HepG2 (cell line): ENCODE data around the gene PDE2A. TPM values are rescaled to one million over a fixed set of nuclear protein-coding genes. Genes with fewer than 3 reads are reported as not detected.

ENCODE experiments used
- ATAC-seq: fragments of 200-7000 bp; cut with Tn5 transposase; 3 replicates; pipeline ENCODE4 v1.9.1; 2020; ENCODE audit warnings: mild to moderate bottlenecking, moderate library complexity
- BruUV-seq: library from RNA; stranded (reverse); fragments of 400-500 nt; replicated peaks from 2 replicates; lab custom pipeline; 2021; lab: Mats Ljungman, UMichigan
- CTCF ChIA-PET: fragments of 300-600 bp; formaldehyde crosslinking; extraction: SDS; loops from one replicate; lab custom pipeline; 2021; ENCODE audit warnings: low total read pairs, inconsistent platforms, low intra/inter-chr PET ratio; lab: Yijun Ruan, JAX
- POLR2A ChIA-PET: fragments of 350-600 bp; sonication (Branson Sonifier 250); formaldehyde crosslinking; loops from one replicate; lab custom pipeline; 2020; ENCODE audit warnings: antibody characterized with exemption, inconsistent platforms; lab: Yijun Ruan, JAX
- DNase-seq: peaks from one replicate; pipeline ENCODE4 v3.0.0-alpha.2; 2015; ENCODE audit warnings: low spot score
- FAIRE-seq: peaks from 3 replicates; lab custom pipeline; 2011; peaks lifted over from hg19 to GRCh38; lab: Jason Lieb, UNC
- H2AFZ ChIP-seq: one replicate; pipeline ENCODE4 v1.6.1; 2011; ENCODE audit warnings: low read length, inconsistent platforms
- H3K27ac ChIP-seq: fragments of 300-600 bp; 3 replicates; pipeline ENCODE4 v1.8.0; 2011; ENCODE audit warnings: mixed run types, mild to moderate bottlenecking, mixed read lengths, low read length, inconsistent platforms; ENCODE audit not compliant: insufficient read depth; ENCODE audit errors: extremely low read length
- H3K27me3 ChIP-seq, 2 experiments: fragments of 200-600 bp in 1 of 2; 2 replicates in 1 of 2; 3 replicates in 1 of 2; pipeline versions ENCODE4 v1.6.0 to v1.8.0; 2011; ENCODE audit warnings: low read length in 2 of 2, mild to moderate bottlenecking in 2 of 2, moderate library complexity in 2 of 2, inconsistent platforms in 1 of 2; ENCODE audit not compliant: insufficient read depth in 2 of 2, control insufficient read depth in 1 of 2
- H3K36me3 ChIP-seq, 2 experiments: fragments of 200-600 bp in 1 of 2; replicated peaks in 1 of 2; 2 replicates in 1 of 2; 3 replicates in 1 of 2; pipeline versions ENCODE4 v1.5.1 to v1.8.0; 2011; ENCODE audit warnings: low read length in 2 of 2, inconsistent platforms in 1 of 2; ENCODE audit not compliant: insufficient read depth in 2 of 2, control insufficient read depth in 1 of 2
- H3K4me1 ChIP-seq: 2 replicates; pipeline ENCODE4 v1.5.1; 2012; ENCODE audit warnings: low read length, inconsistent platforms; ENCODE audit not compliant: insufficient read depth
- H3K4me2 ChIP-seq: 2 replicates; pipeline ENCODE4 v1.6.0; 2011; ENCODE audit warnings: low read depth, low read length, inconsistent platforms
- H3K4me3 ChIP-seq, 3 experiments: fragments of 200-600 bp in 1 of 3; sonication (generic), shearing (Covaris generic) in 1 of 3; replicated peaks in 1 of 3; 2 replicates each; pipeline ENCODE4 v1.5.1; 2011 to 2016; ENCODE audit warnings: low read length in 3 of 3, inconsistent platforms in 2 of 3, low read depth in 2 of 3, mild to moderate bottlenecking in 2 of 3, control low read depth in 1 of 3, mixed read lengths in 1 of 3; ENCODE audit not compliant: insufficient read depth in 1 of 3
- H3K79me2 ChIP-seq: one replicate; pipeline ENCODE4 v1.6.1; 2011; ENCODE audit warnings: low read length, inconsistent platforms; ENCODE audit not compliant: insufficient read depth
- H3K9ac ChIP-seq: 2 replicates; pipeline ENCODE4 v1.6.0; 2011; ENCODE audit warnings: mild to moderate bottlenecking, low read depth, low read length, inconsistent platforms; ENCODE audit not compliant: insufficient read depth
- H3K9me3 ChIP-seq: 2 replicates; pipeline ENCODE4 v1.5.1; 2012; ENCODE audit warnings: mild to moderate bottlenecking, low read length
- H4K20me1 ChIP-seq: 2 replicates; pipeline ENCODE4 v1.6.0; 2011; ENCODE audit warnings: inconsistent platforms, mild to moderate bottlenecking, low read length, moderate library complexity; ENCODE audit not compliant: insufficient read depth
- HNRNPK ChIP-seq: fragments of 200-400 bp; formaldehyde crosslinking; IDR thresholded peaks from 2 replicates; pipeline ENCODE4 v1.6.1; 2018; ENCODE audit warnings: low read length, low read depth, moderate library complexity, mild to moderate bottlenecking; ENCODE audit not compliant: poor library complexity, severe bottlenecking
- MIER2 ChIP-seq: IDR thresholded peaks from 2 replicates; pipeline ENCODE4 v1.6.1; 2016; ENCODE audit warnings: missing biosample characterization, missing genetic modification reagents
- PCBP1 ChIP-seq: fragments of 200-400 bp; formaldehyde crosslinking; IDR thresholded peaks from 2 replicates; pipeline ENCODE4 v1.6.1; 2017; ENCODE audit warnings: mild to moderate bottlenecking, low read depth, low read length, borderline replicate concordance
- RARA ChIP-seq: IDR thresholded peaks from 2 replicates; pipeline ENCODE4 v1.6.1; 2016; ENCODE audit warnings: missing genetic modification reagents, missing compliant biosample characterization
- SRY ChIP-seq: sonication (generic); formaldehyde crosslinking; IDR thresholded peaks from 2 replicates; pipeline ENCODE4 v1.8.0; 2022; ENCODE audit warnings: mild to moderate bottlenecking, missing genetic modification reagents
- ZBTB38 ChIP-seq: sonication (generic); formaldehyde crosslinking; IDR thresholded peaks from 2 replicates; pipeline ENCODE4 v1.5.1; 2020; ENCODE audit warnings: mild to moderate bottlenecking, missing genetic modification reagents
- ZMYM4 ChIP-seq: sonication (generic); formaldehyde crosslinking; IDR thresholded peaks from 2 replicates; pipeline ENCODE4 v1.8.1; 2023; ENCODE audit warnings: mild to moderate bottlenecking, missing genetic modification reagents
- ZNF3 ChIP-seq: IDR thresholded peaks from 2 replicates; pipeline ENCODE4 v1.7.0; 2017; ENCODE audit warnings: inconsistent platforms
- WGBS: methylation state at CpG from one replicate; pipeline ENCODE4 v1.1.6; 2017; ENCODE audit warnings: low lambda C conversion rate; 5-methylcytosine and 5-hydroxymethylcytosine counted together
- in situ Hi-C: cut with HindIII; loops from 2 replicates; pipeline ENCODE4 v1.10.0; 2017; ENCODE audit warnings: low pct_unique_long_range_greater_than_20kb; ENCODE audit not compliant: extremely low pct_ligation_motif_present
- intact Hi-C: fragments of 100-400 bp; cut with micrococcal nuclease; formaldehyde crosslinking; loops from one replicate; pipeline ENCODE4 v1.10.0; 2022; ENCODE audit not compliant: unreplicated experiment
- polyA plus RNA-seq, 8 experiments: library from polyadenylated mRNA; depleted of rRNA in 3 of 8; stranded (reverse) in 7 of 8; unstranded in 1 of 8; fragments of >200 nt; fragmentation: Illumina TruSeq in 4 of 8; extraction: Trizol in 4 of 8; gene quantifications; 2 replicates each; pipeline versions ENCODE4 v1.2.1 to v1.2.3, GENCODE V29; 2011 to 2016; ENCODE audit warnings: low read depth in 4 of 8, missing spikeins in 1 of 8, mixed read lengths in 1 of 8; ENCODE audit not compliant: insufficient read depth in 1 of 8
- total RNA-seq, 5 experiments: library from RNA; depleted of rRNA; stranded (reverse); fragments of >200 nt; fragmentation: Illumina TruSeq; extraction: Trizol; gene quantifications; 2 replicates each; pipeline ENCODE4 v1.2.3, GENCODE V29; 2016; ENCODE audit warnings: low read depth in 1 of 5
- TF ChIP-seq, protein P1 (sequence below): sonication (generic); formaldehyde crosslinking; IDR thresholded peaks from 2 replicates; pipeline ENCODE4 v1.4.0; 2020; ENCODE audit warnings: missing genetic modification reagents, borderline replicate concordance
- TF ChIP-seq, protein P2 (sequence below): sonication (generic); formaldehyde crosslinking; conservative IDR thresholded peaks from 2 replicates; pipeline ENCODE4 v1.4.0; 2020; ENCODE audit warnings: missing genetic modification reagents
- TF ChIP-seq, protein P3 (sequence below): fragments of 450-650 bp; IDR thresholded peaks from 2 replicates; pipeline ENCODE4 v1.6.1; 2016
- TF ChIP-seq, protein P4 (sequence below): fragments of 450-650 bp; IDR thresholded peaks from 2 replicates; pipeline ENCODE4 v1.6.1; 2017; ENCODE audit warnings: mild to moderate bottlenecking
- TF ChIP-seq, protein P5 (sequence below): sonication (generic); formaldehyde crosslinking; IDR thresholded peaks from 2 replicates; pipeline ENCODE4 v1.4.0; 2020; ENCODE audit warnings: mild to moderate bottlenecking, low read depth, missing genetic modification reagents

PDE2A gene
- total and polyA plus RNA-seq, 2 of the 13 experiments (the other 11 are each of a cell fraction or from before 2014, with no cell fraction given) = 3.1 TPM; not detected in 1

DNA sequence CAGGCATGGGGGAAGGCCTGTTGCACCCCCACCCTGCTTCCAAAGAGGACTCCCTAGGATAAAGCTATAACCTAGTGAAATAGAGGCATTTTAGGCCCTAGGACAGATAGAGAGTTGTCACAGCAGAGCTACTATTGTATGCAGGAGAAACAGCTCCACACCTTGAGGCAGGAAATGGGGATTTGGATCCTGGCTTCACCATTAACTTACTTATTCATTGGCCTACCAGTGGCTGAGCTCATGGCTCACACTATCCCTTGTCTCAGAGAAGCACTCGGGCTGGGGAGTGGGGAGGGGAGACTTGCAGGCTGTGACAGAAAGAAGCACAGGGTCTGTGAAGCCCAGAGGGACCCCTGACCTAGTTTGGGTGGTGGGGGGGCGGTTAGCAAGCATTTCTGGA lies 999 bp upstream of the PDE2A start (continued):
- TF ChIP-seq, protein P1, sequence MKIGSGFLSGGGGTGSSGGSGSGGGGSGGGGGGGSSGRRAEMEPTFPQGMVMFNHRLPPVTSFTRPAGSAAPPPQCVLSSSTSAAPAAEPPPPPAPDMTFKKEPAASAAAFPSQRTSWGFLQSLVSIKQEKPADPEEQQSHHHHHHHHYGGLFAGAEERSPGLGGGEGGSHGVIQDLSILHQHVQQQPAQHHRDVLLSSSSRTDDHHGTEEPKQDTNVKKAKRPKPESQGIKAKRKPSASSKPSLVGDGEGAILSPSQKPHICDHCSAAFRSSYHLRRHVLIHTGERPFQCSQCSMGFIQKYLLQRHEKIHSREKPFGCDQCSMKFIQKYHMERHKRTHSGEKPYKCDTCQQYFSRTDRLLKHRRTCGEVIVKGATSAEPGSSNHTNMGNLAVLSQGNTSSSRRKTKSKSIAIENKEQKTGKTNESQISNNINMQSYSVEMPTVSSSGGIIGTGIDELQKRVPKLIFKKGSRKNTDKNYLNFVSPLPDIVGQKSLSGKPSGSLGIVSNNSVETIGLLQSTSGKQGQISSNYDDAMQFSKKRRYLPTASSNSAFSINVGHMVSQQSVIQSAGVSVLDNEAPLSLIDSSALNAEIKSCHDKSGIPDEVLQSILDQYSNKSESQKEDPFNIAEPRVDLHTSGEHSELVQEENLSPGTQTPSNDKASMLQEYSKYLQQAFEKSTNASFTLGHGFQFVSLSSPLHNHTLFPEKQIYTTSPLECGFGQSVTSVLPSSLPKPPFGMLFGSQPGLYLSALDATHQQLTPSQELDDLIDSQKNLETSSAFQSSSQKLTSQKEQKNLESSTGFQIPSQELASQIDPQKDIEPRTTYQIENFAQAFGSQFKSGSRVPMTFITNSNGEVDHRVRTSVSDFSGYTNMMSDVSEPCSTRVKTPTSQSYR (CRISPR knock-in tag) = no peak
- no peak for TF ChIP-seq SRY (CRISPR knock-in tag)
- no peak for TF ChIP-seq ZBTB38
- TF ChIP-seq, protein P2, sequence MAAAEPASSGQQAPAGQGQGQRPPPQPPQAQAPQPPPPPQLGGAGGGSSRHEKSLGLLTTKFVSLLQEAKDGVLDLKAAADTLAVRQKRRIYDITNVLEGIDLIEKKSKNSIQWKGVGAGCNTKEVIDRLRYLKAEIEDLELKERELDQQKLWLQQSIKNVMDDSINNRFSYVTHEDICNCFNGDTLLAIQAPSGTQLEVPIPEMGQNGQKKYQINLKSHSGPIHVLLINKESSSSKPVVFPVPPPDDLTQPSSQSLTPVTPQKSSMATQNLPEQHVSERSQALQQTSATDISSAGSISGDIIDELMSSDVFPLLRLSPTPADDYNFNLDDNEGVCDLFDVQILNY (CRISPR knock-in tag) = no peak

DNA sequence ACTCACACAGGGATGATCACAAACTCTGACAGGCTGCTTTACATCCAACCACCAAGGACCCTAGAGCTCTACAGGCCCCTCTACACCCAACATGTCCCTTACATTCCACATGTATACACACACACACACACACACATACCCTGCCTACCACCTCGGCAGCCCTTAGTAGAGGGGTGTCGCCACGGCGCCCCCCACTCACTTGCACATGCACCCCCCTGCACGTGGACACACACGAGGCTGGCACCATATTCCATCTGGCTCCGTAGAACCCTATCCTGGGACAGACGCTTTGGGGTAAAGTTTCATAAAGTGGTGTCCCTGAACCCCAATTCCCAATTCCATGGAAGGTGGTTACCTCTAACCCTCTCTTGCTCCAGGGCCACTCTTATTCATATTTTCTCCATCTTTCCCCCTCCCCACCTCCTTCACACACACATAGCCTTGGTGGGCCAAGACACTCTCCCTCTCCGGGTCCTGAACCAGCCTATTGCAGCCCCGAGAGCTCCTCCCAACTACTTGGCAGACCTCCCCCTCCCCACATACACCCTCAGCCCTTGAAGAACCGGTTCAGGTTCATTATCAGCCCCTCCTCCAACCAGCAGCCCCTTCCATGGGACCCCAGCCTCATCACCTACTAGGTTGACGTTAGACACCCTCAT lies 809 bp downstream of the PDE2A start:
- no TSS peak for BruUV-seq
- FAIRE-seq (no peak), ATAC-seq (no peak), DNase-seq (no peak)
- Histone ChIP-seq H3K4me1 (no peaks in the 10 kb centered on the region), H4K20me1 (peaks cover 5% of the 10 kb centered on the region; the same call in 1 of the 2 replicates), H3K4me2 (no peak overlapping the region), H3K36me3 (no peaks in the 10 kb centered on the region), H3K9ac (no peak overlapping the region), H3K27me3 (peaks cover 2 to 55% of the 10 kb centered on the region in 2 experiments), H2AFZ (no peak overlapping the region), H3K27ac (no peak overlapping the region), H3K79me2 (no peaks in the 10 kb centered on the region), H3K9me3 (no peaks in the 10 kb centered on the region), H3K4me3 (no peak overlapping the region)
- intact Hi-C loops (no loop called here), in situ Hi-C loops (no loop called here)
- 8% methylated on average over 11 of the region's 12 CpGs for WGBS
- ChIA-PET POLR2A (no interaction called here), CTCF (no interaction called here)
- TF ChIP-seq, protein P3, sequence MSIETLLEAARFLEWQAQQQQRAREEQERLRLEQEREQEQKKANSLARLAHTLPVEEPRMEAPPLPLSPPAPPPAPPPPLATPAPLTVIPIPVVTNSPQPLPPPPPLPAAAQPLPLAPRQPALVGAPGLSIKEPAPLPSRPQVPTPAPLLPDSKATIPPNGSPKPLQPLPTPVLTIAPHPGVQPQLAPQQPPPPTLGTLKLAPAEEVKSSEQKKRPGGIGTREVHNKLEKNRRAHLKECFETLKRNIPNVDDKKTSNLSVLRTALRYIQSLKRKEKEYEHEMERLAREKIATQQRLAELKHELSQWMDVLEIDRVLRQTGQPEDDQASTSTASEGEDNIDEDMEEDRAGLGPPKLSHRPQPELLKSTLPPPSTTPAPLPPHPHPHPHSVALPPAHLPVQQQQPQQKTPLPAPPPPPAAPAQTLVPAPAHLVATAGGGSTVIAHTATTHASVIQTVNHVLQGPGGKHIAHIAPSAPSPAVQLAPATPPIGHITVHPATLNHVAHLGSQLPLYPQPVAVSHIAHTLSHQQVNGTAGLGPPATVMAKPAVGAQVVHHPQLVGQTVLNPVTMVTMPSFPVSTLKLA = peak; percentile 53
- TF ChIP-seq RARA (CRISPR knock-in tag) = no peak
- TF ChIP-seq, protein P4, sequence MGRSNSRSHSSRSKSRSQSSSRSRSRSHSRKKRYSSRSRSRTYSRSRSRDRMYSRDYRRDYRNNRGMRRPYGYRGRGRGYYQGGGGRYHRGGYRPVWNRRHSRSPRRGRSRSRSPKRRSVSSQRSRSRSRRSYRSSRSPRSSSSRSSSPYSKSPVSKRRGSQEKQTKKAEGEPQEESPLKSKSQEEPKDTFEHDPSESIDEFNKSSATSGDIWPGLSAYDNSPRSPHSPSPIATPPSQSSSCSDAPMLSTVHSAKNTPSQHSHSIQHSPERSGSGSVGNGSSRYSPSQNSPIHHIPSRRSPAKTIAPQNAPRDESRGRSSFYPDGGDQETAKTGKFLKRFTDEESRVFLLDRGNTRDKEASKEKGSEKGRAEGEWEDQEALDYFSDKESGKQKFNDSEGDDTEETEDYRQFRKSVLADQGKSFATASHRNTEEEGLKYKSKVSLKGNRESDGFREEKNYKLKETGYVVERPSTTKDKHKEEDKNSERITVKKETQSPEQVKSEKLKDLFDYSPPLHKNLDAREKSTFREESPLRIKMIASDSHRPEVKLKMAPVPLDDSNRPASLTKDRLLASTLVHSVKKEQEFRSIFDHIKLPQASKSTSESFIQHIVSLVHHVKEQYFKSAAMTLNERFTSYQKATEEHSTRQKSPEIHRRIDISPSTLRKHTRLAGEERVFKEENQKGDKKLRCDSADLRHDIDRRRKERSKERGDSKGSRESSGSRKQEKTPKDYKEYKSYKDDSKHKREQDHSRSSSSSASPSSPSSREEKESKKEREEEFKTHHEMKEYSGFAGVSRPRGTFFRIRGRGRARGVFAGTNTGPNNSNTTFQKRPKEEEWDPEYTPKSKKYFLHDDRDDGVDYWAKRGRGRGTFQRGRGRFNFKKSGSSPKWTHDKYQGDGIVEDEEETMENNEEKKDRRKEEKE = no peak
- TF ChIP-seq ZNF3 (CRISPR knock-in tag) = no peak
- no peak for TF ChIP-seq ZMYM4
- TF ChIP-seq MIER2 (CRISPR knock-in tag) = 0 out of 2 replicates have a peak, but pooled peaks have one; percentile 61
- no peak for TF ChIP-seq PCBP1
- no peak for TF ChIP-seq HNRNPK
- TF ChIP-seq, protein P5, sequence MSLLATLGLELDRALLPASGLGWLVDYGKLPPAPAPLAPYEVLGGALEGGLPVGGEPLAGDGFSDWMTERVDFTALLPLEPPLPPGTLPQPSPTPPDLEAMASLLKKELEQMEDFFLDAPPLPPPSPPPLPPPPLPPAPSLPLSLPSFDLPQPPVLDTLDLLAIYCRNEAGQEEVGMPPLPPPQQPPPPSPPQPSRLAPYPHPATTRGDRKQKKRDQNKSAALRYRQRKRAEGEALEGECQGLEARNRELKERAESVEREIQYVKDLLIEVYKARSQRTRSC (CRISPR knock-in tag) = no peak
